ENCODE measurements around the gene AP2A2.

AP2A2 gene

GRCh38 chr11:1009991-1010390 lies 84.3 kb downstream of the AP2A2 start:
- TF ChIP-seq CTCF (conservative IDR thresholded peaks at IDR 0.05; ENCODE audit: control insufficient read depth, insufficient read depth, low read depth, low read length): no peak
- no peak for DNase-seq (ENCODE audit: low read depth)
- H3K4me3 ChIP-seq (ENCODE audit: control insufficient read depth, low read depth, low read length): no peak overlapping the region

GRCh38 chr11:1010551-1011319 lies 85.1 kb downstream of the AP2A2 start:
- H3K4me3 ChIP-seq (ENCODE audit: control insufficient read depth, low read depth, low read length): no peak overlapping the region
- TF ChIP-seq CTCF (conservative IDR thresholded peaks at IDR 0.05; ENCODE audit: control insufficient read depth, insufficient read depth, low read depth, low read length): no peak
- DNase-seq (ENCODE audit: low read depth): no peak

GRCh38 chr11:1011320-1011698 lies 85.6 kb downstream of the AP2A2 start:
- no peak overlapping the region for H3K4me3 ChIP-seq (ENCODE audit: control insufficient read depth, low read depth, low read length)
- no peak for TF ChIP-seq CTCF (conservative IDR thresholded peaks at IDR 0.05; ENCODE audit: control insufficient read depth, insufficient read depth, low read depth, low read length)
- DNase-seq (ENCODE audit: low read depth): no peak

GRCh38 chr11:1012291-1012690 lies 86.6 kb downstream of the AP2A2 start:
- H3K4me3 ChIP-seq (ENCODE audit: control insufficient read depth, low read depth, low read length): no peak overlapping the region
- TF ChIP-seq CTCF (conservative IDR thresholded peaks at IDR 0.05; ENCODE audit: control insufficient read depth, insufficient read depth, low read depth, low read length): no peak
- DNase-seq (ENCODE audit: low read depth): no peak

GRCh38 chr11:1012740-1013630 lies 87.3 kb downstream of the AP2A2 start:
- no peak overlapping the region for H3K4me3 ChIP-seq (ENCODE audit: control insufficient read depth, low read depth, low read length)
- TF ChIP-seq CTCF (conservative IDR thresholded peaks at IDR 0.05; ENCODE audit: control insufficient read depth, insufficient read depth, low read depth, low read length): no peak
- no peak for DNase-seq (ENCODE audit: low read depth)

- H3K4me3 ChIP-seq (ENCODE audit: control insufficient read depth, low read depth, low read length): no peak overlapping the region
- DNase-seq (ENCODE audit: low read depth): no peak
- no peak for TF ChIP-seq CTCF (conservative IDR thresholded peaks at IDR 0.05; ENCODE audit: control insufficient read depth, insufficient read depth, low read depth, low read length)
These were observed 87.9 kb downstream of the AP2A2 start for GRCh38 chr11:1013631-1013935.
